HG02610 (cell line): ENCODE measurements around the gene ARFGEF2.
"Not testable (repeated sequence)": the region's sequence is repeated elsewhere in the genome, so short reads cannot be mapped to it uniquely, and the experiment has no call there.

Experiments
- ATAC-seq: cut with Tn5 transposase; IDR thresholded peaks from one replicate; pipeline ENCODE4 v1.9.1; 2021; ENCODE audit warnings: mild to moderate bottlenecking, moderate library complexity; ENCODE audit not compliant: unreplicated experiment

The ARFGEF2 gene

GRCh38 chr20:49046087-49046900, 124.8 kb downstream of the ARFGEF2 start, which contains the start of gene CSE1L:
CSE1L (plus strand) TSS chr20:49046312; CDS start chr20:49058464, 12,152 bp downstream.
- peak; percentile 87 for ATAC-seq

- no peak for ATAC-seq
Observed at GRCh38 chr20:49052334-49052733, 130.8 kb downstream of the ARFGEF2 start.

GRCh38 chr20:49054056-49054643, 132.6 kb downstream of the ARFGEF2 start:
- ATAC-seq = peak; percentile 64

- ATAC-seq = no peak
Observed at GRCh38 chr20:49063279-49063678, 141.8 kb downstream of the ARFGEF2 start.

- no peak for ATAC-seq
Observed at GRCh38 chr20:49074521-49074920, 153.0 kb downstream of the ARFGEF2 start.

- ATAC-seq = no peak
Observed at GRCh38 chr20:49078310-49078709, 156.8 kb downstream of the ARFGEF2 start.

- not testable (repeated sequence) for ATAC-seq
Observed at GRCh38 chr20:49082295-49082694, 160.8 kb downstream of the ARFGEF2 start.
